Activated CD4-positive, CD25-positive, alpha-beta regulatory T cell treated with anti-CD3 and anti-CD28 coated beads, Interleukin-2, amount 50 U/mL, for 72 hours (primary cell): ENCODE measurements around the gene PPT2.
"Not testable (repeated sequence)": the region's sequence is repeated elsewhere in the genome, so short reads cannot be mapped to it uniquely, and the experiment has no call there.

Experiments
- DNase-seq: peaks from one replicate; pipeline ENCODE4 v3.0.0; 2021

Gene PPT2

DNA sequence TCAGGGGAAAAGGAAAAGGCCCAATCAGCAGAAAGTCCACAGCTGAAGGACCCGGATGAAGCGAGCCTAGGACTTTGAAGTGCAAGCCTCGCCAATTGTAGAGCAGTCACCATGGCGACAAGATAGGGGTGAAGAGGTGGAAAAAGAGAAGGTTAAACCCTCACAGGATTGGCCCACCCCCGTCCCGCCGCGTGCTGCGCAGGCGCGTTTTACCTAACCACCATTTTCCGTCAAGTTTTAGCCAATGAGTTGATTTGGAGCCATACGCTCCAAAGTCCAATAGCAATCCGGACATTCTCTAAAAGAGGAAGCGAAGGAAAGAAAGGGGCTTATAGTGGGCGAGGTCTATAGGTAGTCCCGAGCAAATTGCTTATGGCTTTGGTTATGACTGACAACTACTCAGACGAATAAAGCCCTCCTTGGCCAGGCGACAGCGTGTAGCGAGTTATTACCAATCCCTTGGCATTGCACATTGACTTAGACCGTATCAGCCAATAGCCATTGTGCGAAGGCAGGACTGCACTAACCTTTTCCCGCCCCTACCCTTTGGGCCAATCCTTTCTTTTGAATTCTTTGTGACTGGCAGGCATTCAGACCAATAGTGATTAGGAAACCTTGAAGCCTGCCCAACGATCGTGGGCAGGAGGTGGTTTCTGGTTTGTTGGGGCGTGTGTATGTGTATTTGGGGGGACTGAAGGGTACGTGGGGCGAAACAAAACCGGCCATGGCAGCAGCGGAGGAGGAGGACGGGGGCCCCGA, 24.0 kb downstream of the PPT2 start, which contains the start of gene RNF5:
Gene RNF5 (plus strand): TSS at position 618 of the 759 bp plus-strand sequence. CDS start 107 bp downstream, at position 725.
- DNase-seq: peak; percentile 78

DNA sequence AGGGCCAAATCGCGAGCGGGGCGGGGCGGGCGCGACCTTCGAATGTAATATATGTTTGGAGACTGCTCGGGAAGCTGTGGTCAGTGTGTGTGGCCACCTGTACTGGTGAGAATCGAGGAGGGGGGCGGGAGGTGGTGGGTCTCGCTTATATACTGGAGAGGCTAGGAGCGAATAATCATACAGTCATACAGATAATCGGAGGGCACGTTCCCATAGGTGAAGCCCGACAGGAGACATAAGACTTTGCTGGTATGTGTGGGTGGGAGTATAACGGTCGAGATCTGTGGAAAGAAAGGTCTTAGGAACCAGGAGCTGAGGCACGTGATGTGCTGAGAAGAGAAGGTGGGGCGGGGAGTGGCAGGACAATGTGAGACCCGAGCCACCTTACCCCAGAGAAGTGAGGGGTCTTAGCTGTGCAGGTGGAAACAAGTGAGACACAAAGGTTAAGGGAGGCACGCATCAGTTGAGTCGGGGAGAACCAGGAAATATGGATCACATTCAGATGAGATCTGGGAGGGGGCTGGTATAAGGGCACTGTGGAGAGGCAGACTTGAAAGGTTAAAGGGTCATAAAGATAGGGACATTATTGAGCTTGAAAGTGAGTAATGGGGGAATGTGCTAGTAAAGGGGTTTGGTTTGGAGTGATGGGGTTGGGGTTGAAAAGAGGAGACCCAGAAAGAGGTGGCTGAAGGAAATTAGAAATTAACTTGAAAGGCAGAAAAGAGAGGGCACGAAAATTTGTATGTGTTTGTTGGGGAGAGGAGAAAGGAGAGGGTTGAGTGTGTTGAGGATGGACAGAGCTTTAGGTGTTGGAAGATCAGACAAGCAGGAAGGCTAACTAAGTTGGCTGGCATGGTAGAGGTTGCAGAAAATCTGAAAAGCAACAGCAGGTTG, 24.9 kb downstream of the PPT2 start:
- no peak for DNase-seq

DNA sequence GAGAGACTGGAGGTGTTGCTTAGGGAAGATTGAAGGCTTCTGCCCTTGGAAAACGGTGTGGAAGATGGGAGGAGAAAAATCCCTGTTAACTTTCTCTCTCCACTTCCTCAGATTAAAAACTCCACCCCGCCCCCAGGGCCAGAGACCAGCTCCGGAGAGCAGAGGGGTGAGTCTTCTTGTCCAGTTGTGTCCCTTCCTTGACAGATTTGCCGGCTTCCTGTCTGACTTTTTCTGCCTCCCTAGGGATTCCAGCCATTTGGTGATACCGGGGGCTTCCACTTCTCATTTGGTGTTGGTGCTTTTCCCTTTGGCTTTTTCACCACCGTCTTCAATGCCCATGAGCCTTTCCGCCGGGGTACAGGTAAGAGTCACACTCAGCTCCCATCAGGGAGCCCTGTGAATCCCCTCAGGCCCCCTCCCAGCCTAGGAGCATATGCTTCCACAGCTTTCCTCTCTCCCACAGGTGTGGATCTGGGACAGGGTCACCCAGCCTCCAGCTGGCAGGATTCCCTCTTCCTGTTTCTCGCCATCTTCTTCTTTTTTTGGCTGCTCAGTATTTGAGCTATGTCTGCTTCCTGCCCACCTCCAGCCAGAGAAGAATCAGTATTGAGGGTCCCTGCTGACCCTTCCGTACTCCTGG, 25.9 kb downstream of the PPT2 start:
- no peak for DNase-seq

DNA sequence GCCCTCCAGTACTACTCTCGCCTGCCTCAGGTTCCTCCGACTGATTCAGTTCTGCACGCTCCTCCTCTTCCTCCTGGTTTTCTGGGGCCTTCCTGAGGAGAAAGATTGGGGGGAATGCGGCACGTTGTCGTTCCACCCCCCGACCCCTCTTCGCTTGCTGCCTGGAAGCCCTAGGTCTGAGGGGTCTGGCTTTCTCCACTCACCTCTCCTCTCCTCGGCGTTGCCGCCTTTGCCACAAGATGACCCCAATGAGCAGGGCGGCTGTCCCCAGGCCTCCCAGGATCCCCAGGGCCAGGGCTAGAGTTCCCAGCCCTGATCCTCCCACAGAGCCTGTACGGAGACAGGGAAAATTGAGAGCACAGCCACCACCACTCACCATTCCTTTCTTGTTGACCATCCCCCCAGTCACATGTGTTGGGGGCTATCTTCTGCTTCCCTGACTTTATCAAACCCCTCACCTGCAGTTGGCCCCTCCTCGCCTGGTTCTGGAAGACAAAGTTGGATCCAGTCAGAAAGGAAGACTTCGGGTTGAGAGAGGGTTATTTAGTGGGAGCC, 27.3 kb downstream of the PPT2 start:
- no peak for DNase-seq

DNA sequence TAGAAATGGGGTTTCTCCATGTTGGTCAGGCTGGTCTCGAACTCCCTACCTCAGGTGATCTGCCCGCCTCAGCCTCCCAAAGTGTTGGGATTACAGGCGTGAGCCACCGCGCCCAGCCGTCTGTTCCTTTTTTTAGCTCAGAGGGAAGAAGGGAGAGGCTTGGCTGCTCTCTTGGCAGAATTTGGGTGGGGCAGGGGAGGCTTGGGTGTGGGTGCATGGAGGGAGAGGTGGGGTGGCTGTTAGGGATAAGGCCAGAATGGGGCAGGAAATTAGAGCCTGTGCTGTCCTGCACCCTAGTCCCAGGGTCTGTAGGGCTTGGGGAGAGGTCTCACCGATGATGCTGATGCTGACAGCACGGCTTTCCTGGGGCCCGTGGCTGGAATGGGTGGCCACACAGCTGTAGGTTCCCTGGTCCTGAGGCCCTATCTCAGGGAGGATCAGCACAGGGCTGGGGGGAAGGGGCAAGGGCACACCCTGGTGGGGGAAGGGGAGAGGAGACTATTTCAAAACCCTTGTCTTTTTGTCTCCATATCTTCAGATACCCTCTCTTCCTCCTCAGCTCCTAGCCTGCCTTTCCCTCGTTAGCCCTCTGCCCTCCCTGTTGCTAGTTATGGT, 28.1 kb downstream of the PPT2 start:
- DNase-seq: no peak

DNA sequence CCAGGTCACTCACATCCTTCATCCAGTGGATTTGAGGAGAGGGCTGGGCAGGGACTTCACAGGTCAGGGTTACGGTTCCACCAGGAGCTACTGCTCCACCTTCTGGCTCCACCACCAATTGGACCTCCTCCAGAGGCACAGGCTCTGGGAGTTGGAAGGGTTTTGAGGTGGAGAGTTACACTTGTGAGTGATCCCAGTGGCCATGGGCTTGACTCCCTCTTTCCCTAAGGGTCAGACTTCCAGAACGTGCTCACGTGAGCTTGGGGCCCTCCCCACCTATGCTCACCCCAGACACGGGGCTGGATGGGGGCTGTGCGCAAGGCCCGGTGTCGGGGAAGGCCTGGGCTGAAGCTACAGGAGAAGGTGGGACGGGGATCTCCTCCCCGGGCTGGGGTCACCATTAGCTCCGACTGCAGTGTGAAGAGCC, 28.6 kb downstream of the PPT2 start:
- DNase-seq: no peak

DNA sequence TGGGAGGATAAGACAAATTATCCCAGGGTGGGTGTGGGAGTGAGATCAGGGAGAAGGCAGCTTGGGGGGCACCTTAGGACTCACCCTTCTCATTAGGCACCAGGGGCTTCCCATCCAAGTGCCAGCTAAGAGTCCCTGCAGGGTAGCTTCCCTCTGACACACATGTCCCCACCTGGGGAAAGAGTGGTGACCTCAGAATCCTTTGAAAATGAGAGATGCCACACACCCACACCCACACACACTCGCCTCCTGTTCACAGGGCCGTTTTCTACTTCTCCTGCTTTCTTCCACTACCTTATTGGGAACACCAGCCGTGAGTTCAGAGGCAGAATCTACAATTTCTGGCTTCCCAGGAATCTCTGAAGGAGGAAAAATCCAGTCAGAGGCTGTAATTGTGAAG, 29.1 kb downstream of the PPT2 start:
- no peak for DNase-seq

DNA sequence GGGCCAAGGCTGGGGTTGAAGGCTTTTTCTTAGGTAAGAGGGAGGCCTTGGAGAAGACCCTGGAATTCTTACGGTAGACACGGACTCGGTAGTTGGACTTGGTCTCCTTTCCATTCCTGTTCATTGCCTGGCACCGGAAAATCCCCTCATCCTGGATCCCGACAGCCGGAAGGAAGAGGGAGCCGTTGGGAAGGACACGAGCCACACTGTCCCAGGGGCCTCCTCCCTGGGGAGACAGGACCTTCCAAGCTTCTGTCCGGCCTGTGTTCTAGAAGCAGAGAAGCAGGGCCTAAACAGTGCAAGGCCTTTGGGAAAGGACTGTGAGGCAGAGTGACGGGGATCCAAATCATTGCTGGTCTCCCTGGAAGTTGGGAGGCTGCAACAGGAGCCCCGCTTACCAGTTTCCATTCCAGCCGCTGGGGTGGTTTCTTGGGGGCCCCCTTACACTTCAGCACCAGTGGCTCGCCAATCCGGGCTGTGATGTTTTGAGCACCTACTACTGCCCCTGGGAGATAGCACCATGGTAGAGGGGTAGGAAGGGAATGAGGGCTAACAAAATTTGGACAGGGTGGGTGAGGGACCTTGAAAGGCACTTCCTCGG, 29.6 kb downstream of the PPT2 start:
- DNase-seq: no peak

DNA sequence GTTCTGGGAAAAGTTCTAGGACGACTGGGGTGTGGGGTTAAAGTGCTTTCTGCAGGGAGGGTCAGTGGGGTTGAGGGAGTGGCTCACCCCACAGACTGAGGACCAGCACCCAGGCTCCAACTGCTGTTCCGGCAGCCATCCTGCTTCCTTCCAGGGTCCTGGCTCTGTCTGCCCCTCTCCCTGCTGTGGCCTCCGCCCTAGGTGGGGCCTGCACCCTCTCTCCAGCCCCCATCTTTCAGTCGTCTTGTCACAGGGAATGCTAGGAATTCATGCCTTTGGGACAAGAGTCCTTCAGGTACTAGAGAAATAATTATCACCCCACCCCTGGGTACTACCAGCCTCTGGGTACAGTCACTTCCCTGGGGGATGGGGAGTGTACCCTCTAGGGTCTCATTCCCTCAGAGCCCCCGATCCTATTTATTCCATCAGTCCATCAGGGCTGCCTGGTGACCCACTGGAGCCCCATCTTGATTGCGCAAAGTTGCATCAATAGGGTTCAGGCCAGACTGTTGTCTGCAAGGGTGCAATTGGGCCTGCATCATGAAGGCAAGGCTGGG, 30.2 kb downstream of the PPT2 start, which contains the start of gene AGER:
Gene AGER (minus strand): TSS at position 170 of the 557 bp plus-strand sequence. CDS start 31 bp downstream, at position 139.
- DNase-seq: no peak

DNA sequence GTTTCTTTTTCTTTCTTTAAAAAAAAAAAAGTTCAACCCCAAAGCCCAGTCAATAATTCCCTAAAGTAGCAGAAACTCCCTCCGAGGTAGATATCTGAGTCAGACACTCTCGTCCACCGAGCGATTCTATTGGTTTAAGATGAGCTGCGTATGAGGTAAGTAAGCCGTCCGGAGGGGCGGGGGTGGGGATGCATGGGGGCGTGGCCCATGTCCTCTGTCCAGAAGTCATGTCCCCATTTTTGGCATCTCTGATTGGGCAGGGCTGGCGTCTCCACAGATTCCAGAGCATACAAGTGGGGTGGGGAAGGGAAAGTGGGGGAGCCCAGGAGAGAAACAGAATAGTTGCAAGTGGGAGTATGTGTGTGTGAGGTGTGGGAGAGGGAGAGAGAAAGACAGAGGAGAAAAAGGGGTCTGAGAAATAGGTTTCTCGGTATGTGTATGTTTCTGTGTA, 31.8 kb downstream of the PPT2 start:
- not testable (repeated sequence) for DNase-seq

DNA sequence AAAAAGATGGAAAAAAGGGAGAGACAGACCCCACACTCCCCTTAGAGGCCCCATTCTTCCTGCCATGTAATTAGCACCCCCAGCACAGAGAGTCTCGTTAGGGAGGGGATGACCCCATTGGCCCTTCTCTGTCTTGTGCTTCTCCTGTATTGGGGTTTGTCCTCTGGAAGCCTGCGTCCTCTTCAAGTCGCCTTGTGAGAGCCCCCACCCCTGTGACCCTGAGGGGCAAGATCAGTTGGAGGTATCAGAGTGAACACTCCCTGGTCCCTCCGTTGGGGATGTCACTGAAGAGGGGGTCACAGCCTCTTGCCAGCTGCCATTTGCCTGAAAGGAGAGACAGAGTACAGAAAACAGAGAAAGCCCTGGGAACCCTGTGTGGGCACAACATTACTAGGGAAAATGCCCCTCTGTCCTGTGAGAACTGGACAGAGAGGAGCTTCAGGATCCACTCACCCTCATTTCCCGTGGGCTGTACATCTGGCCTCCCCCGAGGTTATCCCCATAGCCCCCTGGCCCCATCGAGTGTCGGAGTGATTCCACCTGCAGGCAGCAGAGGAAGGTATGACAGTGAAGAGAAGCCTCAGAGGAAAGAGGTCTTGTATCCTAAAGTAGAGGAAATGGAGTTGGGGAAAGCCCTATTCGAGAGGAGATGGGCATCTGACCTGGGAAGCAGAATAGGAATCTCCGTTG, 32.4 kb downstream of the PPT2 start:
- not testable (repeated sequence) for DNase-seq

DNA sequence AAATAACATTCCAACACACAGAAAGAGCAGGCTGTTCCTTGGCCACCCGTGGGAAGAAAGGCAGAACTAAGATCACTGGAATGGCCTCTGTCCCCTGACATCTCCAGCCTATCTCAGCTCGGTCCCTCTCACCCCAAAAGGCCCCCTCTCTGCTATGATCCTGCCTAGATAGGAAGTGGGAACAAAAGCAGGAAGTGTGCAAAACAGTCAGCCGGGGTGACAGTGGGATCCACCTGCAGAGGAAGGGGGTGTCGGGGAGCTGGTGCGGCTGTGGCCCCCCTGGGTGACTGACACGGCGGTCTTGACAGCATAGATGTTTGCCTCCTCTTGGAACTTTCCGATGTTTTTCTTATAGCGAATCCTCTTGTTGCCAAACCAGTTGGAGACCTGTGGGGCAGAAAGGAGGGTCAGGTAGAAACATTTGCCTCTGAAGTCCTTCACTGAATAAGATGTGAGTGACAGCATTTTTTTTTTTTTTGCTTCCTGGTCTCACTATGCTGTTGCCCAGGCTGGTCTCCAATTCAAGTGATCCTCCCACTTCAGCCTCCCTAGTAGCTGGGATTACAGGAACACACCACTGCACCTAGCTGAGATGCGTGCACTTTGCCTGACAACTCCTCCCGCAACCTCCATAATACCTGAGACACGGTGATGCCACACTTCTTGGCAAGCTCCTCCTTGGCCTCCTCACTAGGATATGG, 33.2 kb downstream of the PPT2 start:
- no peak for DNase-seq

DNA sequence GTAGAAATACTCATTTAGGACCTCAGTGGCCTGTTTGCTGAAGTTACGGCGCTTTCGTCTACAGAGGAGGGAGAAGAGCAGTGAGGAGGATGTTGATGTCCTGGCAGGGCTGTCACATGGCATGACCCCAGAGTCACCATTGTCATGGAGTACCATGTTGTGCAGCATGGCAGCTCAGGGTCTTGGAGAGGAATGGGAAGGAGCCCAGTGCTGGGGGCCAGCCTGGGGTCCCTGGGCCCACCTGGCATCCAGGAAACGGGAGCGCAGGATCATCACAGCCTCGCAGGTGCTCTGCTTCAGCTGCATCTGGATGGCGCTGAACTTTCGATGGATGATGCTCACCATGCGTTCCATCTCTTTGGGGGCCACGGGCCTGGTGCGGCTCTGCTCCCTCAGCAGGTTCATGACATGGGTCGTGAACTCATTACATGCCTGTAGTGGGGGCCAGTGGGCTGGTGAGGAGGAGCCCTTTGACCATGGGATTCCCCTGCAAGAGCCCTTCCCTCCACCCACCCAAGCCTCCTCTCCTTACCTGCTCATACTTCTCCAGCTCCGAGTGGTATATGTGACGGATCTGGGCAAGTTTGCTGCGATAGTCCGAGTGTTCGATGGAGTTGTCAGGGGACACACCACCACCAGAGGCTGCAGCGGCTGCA, 33.9 kb downstream of the PPT2 start:
- not testable (repeated sequence) for DNase-seq

DNA sequence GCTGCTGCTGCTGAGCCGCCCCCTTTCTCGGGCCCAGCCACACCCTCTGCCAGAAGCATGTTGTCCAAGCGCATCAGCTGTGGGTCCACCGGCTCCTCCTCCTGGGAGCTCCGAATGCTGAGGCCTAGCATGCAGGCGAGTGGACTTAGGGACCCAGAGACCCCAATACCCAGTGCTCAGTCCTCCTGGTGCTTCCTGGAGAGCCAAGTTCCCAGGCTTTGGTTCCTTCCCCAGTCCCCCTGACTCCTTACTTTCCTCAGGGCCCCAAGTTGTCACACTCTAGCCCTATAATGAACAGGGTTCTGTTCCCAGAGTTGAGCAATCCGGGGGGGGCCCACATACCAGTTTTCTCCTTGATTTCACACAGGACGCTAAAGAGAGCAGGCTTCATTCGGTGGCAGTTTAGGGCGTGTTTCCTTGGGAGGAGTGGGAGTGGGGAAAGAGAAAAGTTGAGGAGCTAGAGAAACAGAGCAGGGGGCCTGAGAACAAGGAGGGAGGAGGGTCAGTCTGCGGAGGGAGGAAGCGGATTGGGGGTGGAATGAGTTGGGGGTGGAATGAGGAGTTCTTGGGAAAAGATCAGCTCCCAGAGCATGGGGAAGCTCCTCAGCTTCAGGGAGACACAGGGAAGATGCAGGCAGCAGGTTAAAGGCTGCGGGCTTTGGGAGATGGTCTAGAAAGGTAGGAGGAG, 34.6 kb downstream of the PPT2 start:
- DNase-seq: no peak

DNA sequence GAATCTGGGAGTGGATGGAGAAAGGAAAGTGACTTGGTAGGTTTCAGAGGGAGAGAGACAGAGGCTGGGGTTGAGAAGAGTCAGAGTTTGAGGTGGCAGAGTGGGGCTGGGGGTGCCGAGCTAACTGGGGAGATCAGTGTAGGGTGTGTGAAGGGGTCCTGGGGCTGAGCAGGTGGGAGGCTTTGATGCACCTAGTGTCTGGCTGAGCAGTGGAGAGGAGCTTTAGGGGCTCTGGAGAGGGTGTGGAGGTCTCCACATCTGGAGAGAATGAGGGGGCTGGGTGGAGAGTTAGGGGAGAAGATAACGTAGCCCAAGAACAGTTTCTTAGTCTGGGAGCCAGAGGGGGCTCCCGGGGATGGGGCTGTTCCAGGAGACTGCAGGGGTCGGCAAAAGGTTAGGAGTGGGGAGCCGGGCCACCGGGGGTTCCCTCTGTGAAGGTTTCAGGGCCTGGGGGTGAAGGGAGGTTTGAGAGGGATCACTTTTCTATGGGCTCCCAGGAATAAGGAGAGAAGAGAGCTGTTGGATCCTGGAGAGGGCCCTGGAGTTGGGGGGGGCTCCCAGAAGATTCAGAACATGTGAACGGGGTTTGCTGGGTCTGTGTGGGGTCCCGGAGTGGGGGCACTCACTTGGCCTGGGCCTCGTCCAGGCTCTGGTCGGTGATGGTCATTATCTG, 35.3 kb downstream of the PPT2 start:
- DNase-seq: no peak

DNA sequence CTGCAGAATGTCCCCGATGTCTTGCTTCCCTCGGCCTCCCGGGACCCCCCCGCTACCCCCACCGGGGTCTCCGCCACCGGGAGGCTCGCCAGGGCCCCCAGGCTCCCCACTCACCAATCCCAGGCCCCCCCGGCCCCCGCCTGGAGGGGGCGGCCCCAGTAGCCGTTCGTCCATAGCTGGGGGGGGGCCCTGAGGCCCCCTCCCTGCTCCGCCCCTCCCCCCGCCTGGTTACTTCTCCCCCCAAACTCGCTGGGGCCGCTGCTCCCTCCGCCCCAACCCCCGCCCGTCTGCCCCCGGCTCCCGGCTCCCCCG, 35.8 kb downstream of the PPT2 start:
- no peak for DNase-seq

DNA sequence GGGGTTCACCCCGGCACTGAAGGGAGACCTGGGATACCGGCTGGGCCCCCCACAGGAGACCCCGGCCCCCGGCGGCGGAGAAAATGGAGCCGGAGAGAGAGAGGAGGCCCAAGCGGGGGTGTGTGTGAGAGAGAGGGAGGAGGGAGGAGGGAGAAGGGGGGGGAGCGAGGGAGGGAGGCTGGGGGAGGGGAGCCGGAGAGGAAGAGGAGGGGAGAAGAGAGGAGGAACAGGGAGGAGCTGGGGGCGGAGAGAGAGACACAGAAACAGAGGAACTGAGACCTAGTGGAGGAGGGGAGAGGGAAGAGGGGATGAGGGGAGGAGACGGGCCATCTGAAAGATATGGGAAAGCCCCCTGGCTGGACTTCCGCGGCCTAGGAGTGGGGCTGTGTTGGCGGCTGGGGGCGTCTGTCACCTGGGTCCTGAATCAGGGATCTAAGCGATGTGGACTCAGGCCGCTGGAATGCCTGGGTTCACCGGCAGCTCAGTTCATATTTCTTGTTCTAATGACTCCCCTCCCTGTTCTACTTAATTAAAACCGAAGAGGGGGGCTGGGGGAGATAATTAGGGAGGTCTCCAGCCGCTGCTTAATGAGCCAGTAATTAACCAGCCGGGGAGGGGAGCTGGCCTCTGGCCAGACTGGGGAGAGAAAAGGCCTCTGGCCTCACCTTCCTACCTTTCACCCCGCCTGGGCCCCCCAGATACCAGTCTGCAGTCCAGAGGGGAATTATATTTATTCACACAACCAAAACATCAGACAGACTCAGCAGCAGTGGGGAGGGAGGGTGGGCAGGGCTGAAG, 36.3 kb downstream of the PPT2 start, which contains the start of gene PBX2:
Gene PBX2 (minus strand): TSS at position 149 of the 798 bp plus-strand sequence. CDS start 287 bp downstream, outside the sequence.
- DNase-seq: peak; percentile 74
